ENCODE measurements around the gene AREL1.

DNA sequence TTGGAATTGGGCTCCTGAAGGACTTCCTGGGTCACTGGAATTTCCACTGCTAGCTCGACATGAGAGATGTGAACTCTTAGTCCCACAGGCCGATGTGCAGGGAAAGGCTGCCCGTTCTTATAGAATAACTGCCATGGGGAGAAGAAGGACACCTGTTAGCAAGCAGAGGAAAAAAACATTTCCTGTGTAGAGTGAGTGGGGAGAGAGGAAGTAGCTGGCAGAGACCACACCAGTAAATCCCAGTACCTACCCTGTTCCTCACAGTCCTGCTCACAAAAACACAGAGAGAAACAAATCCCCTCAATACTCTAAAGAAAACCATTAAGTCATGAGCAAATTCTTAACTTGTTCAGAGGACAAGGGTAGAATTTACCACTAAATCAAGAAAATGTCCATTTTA is 29.5 kb downstream of the AREL1 start:
- no peak for TF ChIP-seq EZH2phosphoT487 (IDR thresholded peaks at IDR 0.05; ENCODE audit: insufficient read depth, low read depth)
- no peak for TF ChIP-seq EZH2 (IDR thresholded peaks at IDR 0.05; ENCODE audit: insufficient read depth, poor library complexity, severe bottlenecking)
